HepG2 (cell line): ENCODE data around the gene NKIRAS1. TPM values are rescaled to one million over a fixed set of nuclear protein-coding genes. Genes with fewer than 3 reads are reported as not detected.
"Not testable (repeated sequence)": the region's sequence is repeated elsewhere in the genome, so short reads cannot be mapped to it uniquely, and the experiment has no call there.

ENCODE experiments used
- ATAC-seq: fragments of 200-7000 bp; cut with Tn5 transposase; 3 replicates; pipeline ENCODE4 v1.9.1; 2020; ENCODE audit warnings: mild to moderate bottlenecking, moderate library complexity
- BruUV-seq: library from RNA; stranded (reverse); fragments of 400-500 nt; replicated peaks from 2 replicates; lab custom pipeline; 2021; lab: Mats Ljungman, UMichigan
- CTCF ChIA-PET: fragments of 300-600 bp; formaldehyde crosslinking; extraction: SDS; loops from one replicate; lab custom pipeline; 2021; ENCODE audit warnings: low total read pairs, inconsistent platforms, low intra/inter-chr PET ratio; lab: Yijun Ruan, JAX
- POLR2A ChIA-PET: fragments of 350-600 bp; sonication (Branson Sonifier 250); formaldehyde crosslinking; loops from one replicate; lab custom pipeline; 2020; ENCODE audit warnings: antibody characterized with exemption, inconsistent platforms; lab: Yijun Ruan, JAX
- DNase-seq: peaks from one replicate; pipeline ENCODE4 v3.0.0-alpha.2; 2015; ENCODE audit warnings: low spot score
- FAIRE-seq: peaks from 3 replicates; lab custom pipeline; 2011; peaks lifted over from hg19 to GRCh38; lab: Jason Lieb, UNC
- H2AFZ ChIP-seq: one replicate; pipeline ENCODE4 v1.6.1; 2011; ENCODE audit warnings: low read length, inconsistent platforms
- H3K27ac ChIP-seq: fragments of 300-600 bp; 3 replicates; pipeline ENCODE4 v1.8.0; 2011; ENCODE audit warnings: mixed run types, mild to moderate bottlenecking, mixed read lengths, low read length, inconsistent platforms; ENCODE audit not compliant: insufficient read depth; ENCODE audit errors: extremely low read length
- H3K27me3 ChIP-seq, 2 experiments: fragments of 200-600 bp in 1 of 2; 2 replicates in 1 of 2; 3 replicates in 1 of 2; pipeline versions ENCODE4 v1.6.0 to v1.8.0; 2011; ENCODE audit warnings: low read length in 2 of 2, mild to moderate bottlenecking in 2 of 2, moderate library complexity in 2 of 2, inconsistent platforms in 1 of 2; ENCODE audit not compliant: insufficient read depth in 2 of 2, control insufficient read depth in 1 of 2
- H3K36me3 ChIP-seq, 2 experiments: fragments of 200-600 bp in 1 of 2; replicated peaks in 1 of 2; 2 replicates in 1 of 2; 3 replicates in 1 of 2; pipeline versions ENCODE4 v1.5.1 to v1.8.0; 2011; ENCODE audit warnings: low read length in 2 of 2, inconsistent platforms in 1 of 2; ENCODE audit not compliant: insufficient read depth in 2 of 2, control insufficient read depth in 1 of 2
- H3K4me1 ChIP-seq: 2 replicates; pipeline ENCODE4 v1.5.1; 2012; ENCODE audit warnings: low read length, inconsistent platforms; ENCODE audit not compliant: insufficient read depth
- H3K4me2 ChIP-seq: 2 replicates; pipeline ENCODE4 v1.6.0; 2011; ENCODE audit warnings: low read depth, low read length, inconsistent platforms
- H3K4me3 ChIP-seq, 3 experiments: fragments of 200-600 bp in 1 of 3; sonication (generic), shearing (Covaris generic) in 1 of 3; replicated peaks in 1 of 3; 2 replicates each; pipeline ENCODE4 v1.5.1; 2011 to 2016; ENCODE audit warnings: low read length in 3 of 3, inconsistent platforms in 2 of 3, low read depth in 2 of 3, mild to moderate bottlenecking in 2 of 3, control low read depth in 1 of 3, mixed read lengths in 1 of 3; ENCODE audit not compliant: insufficient read depth in 1 of 3
- H3K79me2 ChIP-seq: one replicate; pipeline ENCODE4 v1.6.1; 2011; ENCODE audit warnings: low read length, inconsistent platforms; ENCODE audit not compliant: insufficient read depth
- H3K9ac ChIP-seq: 2 replicates; pipeline ENCODE4 v1.6.0; 2011; ENCODE audit warnings: mild to moderate bottlenecking, low read depth, low read length, inconsistent platforms; ENCODE audit not compliant: insufficient read depth
- H3K9me3 ChIP-seq: 2 replicates; pipeline ENCODE4 v1.5.1; 2012; ENCODE audit warnings: mild to moderate bottlenecking, low read length
- H4K20me1 ChIP-seq: 2 replicates; pipeline ENCODE4 v1.6.0; 2011; ENCODE audit warnings: inconsistent platforms, mild to moderate bottlenecking, low read length, moderate library complexity; ENCODE audit not compliant: insufficient read depth
- ATF1 ChIP-seq: IDR thresholded peaks from 2 replicates; pipeline ENCODE4 v1.6.1; 2016; ENCODE audit warnings: mild to moderate bottlenecking, control low read depth
- HMGXB3 ChIP-seq: sonication (generic); formaldehyde crosslinking; IDR thresholded peaks from 2 replicates; pipeline ENCODE4 v1.4.0; 2020; ENCODE audit warnings: missing genetic modification reagents, borderline replicate concordance
- MAFF ChIP-seq: IDR thresholded peaks from 2 replicates; pipeline ENCODE4 v1.6.1; 2011; ENCODE audit warnings: low read depth, low read length, improper control_type of control experiment
- TAF1 ChIP-seq: sonication (generic); formaldehyde crosslinking; IDR thresholded peaks from 2 replicates; pipeline ENCODE4 v1.4.0; 2020; ENCODE audit warnings: missing genetic modification reagents
- WGBS: methylation state at CpG from one replicate; pipeline ENCODE4 v1.1.6; 2017; ENCODE audit warnings: low lambda C conversion rate; 5-methylcytosine and 5-hydroxymethylcytosine counted together
- in situ Hi-C: cut with HindIII; loops from 2 replicates; pipeline ENCODE4 v1.10.0; 2017; ENCODE audit warnings: low pct_unique_long_range_greater_than_20kb; ENCODE audit not compliant: extremely low pct_ligation_motif_present
- intact Hi-C: fragments of 100-400 bp; cut with micrococcal nuclease; formaldehyde crosslinking; loops from one replicate; pipeline ENCODE4 v1.10.0; 2022; ENCODE audit not compliant: unreplicated experiment
- polyA plus RNA-seq, 8 experiments: library from polyadenylated mRNA; depleted of rRNA in 3 of 8; stranded (reverse) in 7 of 8; unstranded in 1 of 8; fragments of >200 nt; fragmentation: Illumina TruSeq in 4 of 8; extraction: Trizol in 4 of 8; gene quantifications; 2 replicates each; pipeline versions ENCODE4 v1.2.1 to v1.2.3, GENCODE V29; 2011 to 2016; ENCODE audit warnings: low read depth in 4 of 8, missing spikeins in 1 of 8, mixed read lengths in 1 of 8; ENCODE audit not compliant: insufficient read depth in 1 of 8
- total RNA-seq, 5 experiments: library from RNA; depleted of rRNA; stranded (reverse); fragments of >200 nt; fragmentation: Illumina TruSeq; extraction: Trizol; gene quantifications; 2 replicates each; pipeline ENCODE4 v1.2.3, GENCODE V29; 2016; ENCODE audit warnings: low read depth in 1 of 5

Gene NKIRAS1
- total and polyA plus RNA-seq, 2 of the 13 experiments (the other 11 are each of a cell fraction or from before 2014, with no cell fraction given), result 4.3 to 8.0 TPM

DNA sequence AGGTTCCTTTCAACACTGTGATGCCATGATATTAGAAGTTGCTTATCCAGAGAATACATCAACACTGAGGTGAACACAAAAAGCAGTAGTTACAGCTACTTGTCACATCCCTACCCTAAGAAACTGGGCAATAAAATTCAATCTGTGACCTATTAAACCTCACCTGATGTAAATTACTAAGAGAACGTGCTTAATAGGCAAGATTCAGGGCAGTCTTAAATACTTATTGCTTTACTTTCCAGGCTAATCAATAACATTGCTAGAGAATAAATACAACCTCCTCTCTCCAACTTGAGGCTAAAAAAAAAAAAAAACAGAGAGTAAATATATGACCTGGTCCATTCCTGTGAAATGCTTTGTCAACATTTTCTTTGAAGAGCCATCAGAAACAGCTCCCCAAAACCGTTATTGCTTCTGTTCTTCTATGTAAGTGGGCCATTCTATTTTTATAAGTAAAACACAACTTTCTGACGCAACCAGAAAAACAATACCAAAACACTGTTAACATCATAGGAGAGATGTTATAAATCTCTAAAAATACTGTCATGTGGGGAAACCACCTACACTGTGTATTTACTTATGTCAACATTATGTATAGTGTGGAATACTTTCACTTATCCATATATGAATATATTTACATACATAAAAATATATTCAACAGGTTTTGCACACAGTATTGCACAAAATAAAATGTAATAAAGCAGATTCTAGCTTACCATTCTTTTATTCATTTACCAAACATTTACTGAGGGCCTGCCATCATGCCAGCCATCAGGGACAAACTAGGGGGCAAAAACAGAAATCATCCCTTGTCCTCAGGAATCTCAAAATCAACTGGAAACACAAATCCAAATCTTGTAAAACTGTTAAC is 2.7 kb downstream of the NKIRAS1 start (continued):
- no peak for TF ChIP-seq HMGXB3 (CRISPR knock-in tag)
- 0 out of 2 replicates have a peak, but pooled peaks have one; percentile 25 for TF ChIP-seq ATF1 (CRISPR knock-in tag)
- peak; percentile 83 for TF ChIP-seq MAFF

DNA sequence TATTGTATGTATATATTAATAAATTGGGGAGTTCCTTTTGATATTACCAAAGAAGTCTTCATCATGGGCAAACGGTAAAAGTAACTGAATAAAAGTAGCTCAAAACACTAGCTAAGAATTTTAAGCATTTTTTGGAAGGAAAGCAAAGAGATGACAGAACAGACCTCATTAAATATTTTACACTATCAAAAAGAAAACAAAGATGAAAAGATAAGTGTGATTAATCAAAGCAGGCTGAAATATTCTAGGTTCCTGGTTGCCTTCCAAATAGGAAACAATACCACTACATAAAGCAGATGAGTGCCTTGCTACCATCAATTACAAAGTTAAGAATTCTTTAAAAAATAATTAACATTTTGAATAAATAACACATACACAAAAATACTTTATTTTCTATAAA is 3.6 kb downstream of the NKIRAS1 start:
- Histone ChIP-seq H3K79me2 (peaks cover 47% of the 10 kb centered on the region), H3K9ac (no peak overlapping the region), H3K36me3 (peaks cover 1 to 16% of the 10 kb centered on the region in 2 experiments; a peak in 1 of 5 replicates), H3K27ac (no peak overlapping the region), H3K4me2 (no peak overlapping the region), H4K20me1 (peaks cover 14% of the 10 kb centered on the region), H3K9me3 (no peaks in the 10 kb centered on the region), H3K4me3 (no peak overlapping the region), H2AFZ (no peak overlapping the region), H3K4me1 (peaks cover 25% of the 10 kb centered on the region), H3K27me3 (no peaks in the 10 kb centered on the region; a peak in 1 of 5 replicates)
- TF ChIP-seq TAF1 (CRISPR knock-in tag), result no peak
- FAIRE-seq (no peak), ATAC-seq (no peak), DNase-seq (no peak)
- 96% methylated on average over 1 of the region's 1 CpG for WGBS
- in situ Hi-C loops, result no loop called here
- ChIA-PET CTCF (no interaction called here), POLR2A (interaction anchor here (1.1 kb wide), 1 partner anchor 11 kb away, joined by 3 read pairs; no protein-coding TSS in a partner anchor)
- intact Hi-C loops, result no loop called here
- no TSS peak for BruUV-seq

DNA sequence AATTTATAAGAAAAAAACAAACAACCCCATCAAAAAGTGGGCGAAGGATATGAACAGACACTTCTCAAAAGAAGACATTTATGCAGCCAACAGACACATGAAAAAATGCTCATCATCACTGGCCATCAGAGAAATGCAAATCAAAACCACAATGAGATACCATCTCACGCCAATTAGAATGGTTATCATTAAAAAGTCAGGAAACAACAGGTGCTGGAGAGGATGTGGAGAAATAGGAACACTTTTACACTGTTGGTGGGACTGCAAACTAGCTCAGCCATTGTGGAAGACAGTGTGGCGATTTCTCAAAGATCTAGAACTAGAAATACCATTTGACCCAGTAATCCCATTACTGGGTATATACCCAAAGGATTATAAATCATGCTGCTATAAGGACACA is 4.5 kb downstream of the NKIRAS1 start:
- 90% methylated on average over 3 of the region's 3 CpGs for WGBS
- H3K27me3 ChIP-seq, BruUV-seq, in situ Hi-C loops, H3K4me2 ChIP-seq, H4K20me1 ChIP-seq, H2AFZ ChIP-seq, CTCF ChIA-PET, H3K27ac ChIP-seq, DNase-seq, H3K9ac ChIP-seq, H3K4me3 ChIP-seq, intact Hi-C loops, ATAC-seq, FAIRE-seq, H3K9me3 ChIP-seq, POLR2A ChIA-PET: not testable (repeated sequence)
- peaks cover 38% of the 10 kb centered on the region for H3K79me2 ChIP-seq
- peaks cover 24% of the 10 kb centered on the region for H3K4me1 ChIP-seq
- peaks cover 0 to 18% of the 10 kb centered on the region in 2 experiments; a peak in 1 of 5 replicates for H3K36me3 ChIP-seq
